Peyer's patch (tissue), 4 donors: Measurements from ENCODE around the gene BCAS1.

ENCODE experiments used
- POLR2A ChIP-seq, 2 donors: fragments of 450-650 bp; IDR thresholded peaks; one replicate each; pipeline ENCODE4 v1.5.1; 2017; ENCODE audit warnings: antibody characterized with exemption in 2 of 2, mild to moderate bottlenecking in 2 of 2, moderate library complexity in 2 of 2
- TF ChIP-seq, protein P1 (sequence below), 6 experiments: fragments of 450-650 bp in 4 of 6; fragments of 200-600 bp in 2 of 6; sonication (generic) in 1 of 6; IDR thresholded peaks; one replicate each; pipeline ENCODE4 v1.5.1; 2017 to 2019; ENCODE audit warnings: antibody characterized with exemption in 6 of 6, mild to moderate bottlenecking in 3 of 6, moderate library complexity in 1 of 6

DNA sequence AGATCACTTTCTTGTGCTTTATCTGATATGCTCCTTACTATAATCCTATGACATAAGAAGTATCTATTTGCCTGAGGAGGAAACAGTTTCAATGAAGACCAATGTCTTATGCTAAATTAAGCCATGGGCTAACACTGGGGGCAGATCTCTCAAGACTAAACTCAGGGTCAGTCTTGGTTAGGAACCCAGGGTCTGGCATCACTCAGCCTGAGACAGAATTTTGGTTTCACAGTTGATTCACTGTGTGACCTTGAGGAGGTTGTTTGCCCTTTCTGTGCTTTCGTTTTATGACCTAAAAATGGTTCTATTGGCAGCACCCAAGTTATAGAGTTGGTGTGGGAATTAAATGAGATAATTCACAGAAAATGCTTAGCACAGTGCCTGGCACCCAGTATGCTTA is 4.9 kb upstream of the BCAS1 start:
- TF ChIP-seq, protein P1, sequence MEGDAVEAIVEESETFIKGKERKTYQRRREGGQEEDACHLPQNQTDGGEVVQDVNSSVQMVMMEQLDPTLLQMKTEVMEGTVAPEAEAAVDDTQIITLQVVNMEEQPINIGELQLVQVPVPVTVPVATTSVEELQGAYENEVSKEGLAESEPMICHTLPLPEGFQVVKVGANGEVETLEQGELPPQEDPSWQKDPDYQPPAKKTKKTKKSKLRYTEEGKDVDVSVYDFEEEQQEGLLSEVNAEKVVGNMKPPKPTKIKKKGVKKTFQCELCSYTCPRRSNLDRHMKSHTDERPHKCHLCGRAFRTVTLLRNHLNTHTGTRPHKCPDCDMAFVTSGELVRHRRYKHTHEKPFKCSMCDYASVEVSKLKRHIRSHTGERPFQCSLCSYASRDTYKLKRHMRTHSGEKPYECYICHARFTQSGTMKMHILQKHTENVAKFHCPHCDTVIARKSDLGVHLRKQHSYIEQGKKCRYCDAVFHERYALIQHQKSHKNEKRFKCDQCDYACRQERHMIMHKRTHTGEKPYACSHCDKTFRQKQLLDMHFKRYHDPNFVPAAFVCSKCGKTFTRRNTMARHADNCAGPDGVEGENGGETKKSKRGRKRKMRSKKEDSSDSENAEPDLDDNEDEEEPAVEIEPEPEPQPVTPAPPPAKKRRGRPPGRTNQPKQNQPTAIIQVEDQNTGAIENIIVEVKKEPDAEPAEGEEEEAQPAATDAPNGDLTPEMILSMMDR (IDR thresholded peaks at IDR 0.05), result no peak
- TF ChIP-seq POLR2A (IDR thresholded peaks at IDR 0.05), result no peak
